Ammon's horn (tissue), 1 donor: ENCODE data around the gene NUTM2D.
"Not testable (repeated sequence)": the region's sequence is repeated elsewhere in the genome, so short reads cannot be mapped to it uniquely, and the experiment has no call there.

ENCODE experiments used
- DNase-seq: peaks from one replicate; pipeline ENCODE4 v3.0.0-alpha.2; 2016; ENCODE audit warnings: low spot score

Gene NUTM2D

DNA sequence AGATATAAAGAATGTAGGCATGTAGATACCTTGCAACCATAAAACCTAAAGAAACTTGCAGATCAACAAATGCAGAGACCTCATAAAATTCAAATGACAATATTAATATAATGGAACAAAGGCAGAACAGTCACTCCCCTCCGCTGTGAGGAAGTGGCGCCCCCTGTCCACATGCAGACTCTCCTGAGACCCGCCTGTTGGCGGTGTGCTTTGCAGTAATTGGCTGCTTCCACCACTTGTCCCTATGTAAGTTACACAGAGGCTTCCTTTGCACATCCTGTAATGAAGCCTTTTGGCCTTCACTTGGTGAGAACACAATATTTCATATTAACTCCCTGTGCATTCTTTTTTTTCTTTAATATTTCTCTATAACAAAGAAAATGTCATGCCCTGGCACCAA is 21.6 kb downstream of the NUTM2D start:
- DNase-seq, result not testable (repeated sequence)

DNA sequence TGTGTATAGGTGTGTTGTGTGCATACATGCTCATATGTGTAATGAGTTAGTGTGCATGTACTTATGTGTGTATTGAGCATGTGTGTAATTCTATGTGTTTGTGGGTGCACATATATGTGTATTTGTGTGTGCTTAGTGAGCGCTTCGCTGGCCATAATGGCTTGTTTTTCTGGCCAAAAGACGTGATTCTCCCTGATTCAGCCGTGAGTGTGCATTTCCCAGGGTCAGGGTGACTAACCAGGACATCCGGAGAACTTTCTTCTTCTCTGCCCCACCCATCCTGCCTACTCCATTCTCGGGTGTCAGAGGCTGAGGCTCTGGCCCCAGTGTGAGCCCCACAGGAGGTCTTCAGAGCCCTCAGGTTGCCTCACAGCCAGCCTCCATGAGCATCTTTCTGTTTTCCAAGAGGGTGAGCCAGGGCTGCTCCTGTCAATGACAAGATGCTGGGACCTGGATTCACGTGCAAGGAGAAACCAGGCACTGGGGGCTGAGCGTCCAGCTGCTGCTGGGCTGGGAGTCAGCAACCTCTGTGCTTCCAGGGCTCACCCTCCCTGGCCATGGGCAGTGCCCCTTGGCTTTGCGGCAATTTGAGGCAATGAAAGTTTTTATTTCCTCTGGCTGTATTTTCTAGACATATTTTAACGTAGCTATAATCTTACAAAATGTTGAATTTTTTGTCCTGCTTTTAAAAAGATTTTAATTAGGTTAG is 25.8 kb downstream of the NUTM2D start:
- DNase-seq, result not testable (repeated sequence)

DNA sequence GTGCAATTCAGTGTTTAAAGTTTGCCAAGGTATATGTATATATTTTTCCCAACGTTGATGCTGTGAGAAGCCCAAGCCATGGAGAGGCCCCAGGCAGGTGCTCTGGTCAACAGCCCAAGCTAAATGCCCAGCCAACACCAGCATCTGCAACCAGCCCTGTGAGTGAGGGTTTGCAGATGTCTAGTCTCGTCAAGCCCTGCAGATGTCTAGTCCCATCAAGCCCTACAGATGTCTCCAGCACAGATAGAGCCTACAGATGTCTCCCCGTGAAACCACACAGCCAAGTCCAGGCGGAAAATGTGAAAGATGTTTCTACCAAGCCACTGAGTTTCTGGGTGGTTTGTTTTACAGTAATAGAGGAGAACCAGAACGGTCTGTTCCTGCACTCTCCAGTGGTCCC is 26.7 kb downstream of the NUTM2D start:
- not testable (repeated sequence) for DNase-seq

DNA sequence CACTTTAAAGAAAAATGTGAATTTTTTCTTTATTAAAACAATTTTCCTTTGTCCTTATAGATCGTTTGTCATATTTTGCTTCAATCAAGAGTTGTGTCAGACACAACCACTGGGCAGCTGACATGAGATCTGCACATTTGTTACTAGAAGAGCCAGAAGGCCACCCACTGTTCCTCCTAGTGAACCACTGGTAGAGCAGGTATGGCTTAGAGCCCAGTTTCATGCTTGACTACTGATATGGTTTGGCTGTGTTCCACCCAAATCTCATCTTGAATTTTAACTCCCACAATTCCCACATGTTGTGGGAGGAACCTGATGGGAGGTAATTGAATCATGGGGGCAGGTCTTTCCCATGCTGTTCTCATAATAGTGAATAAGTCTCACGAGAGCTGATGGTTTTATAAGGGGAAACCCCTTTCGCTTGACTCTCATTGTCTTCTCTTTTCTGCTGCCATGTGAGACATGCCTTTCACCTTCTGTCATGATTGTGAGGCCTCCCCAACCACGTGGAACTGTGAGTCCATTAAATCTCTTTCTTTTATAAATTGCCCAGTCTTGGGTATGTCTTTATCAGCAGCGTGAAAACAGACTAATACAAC is 28.3 kb downstream of the NUTM2D start:
- DNase-seq, result not testable (repeated sequence)

DNA sequence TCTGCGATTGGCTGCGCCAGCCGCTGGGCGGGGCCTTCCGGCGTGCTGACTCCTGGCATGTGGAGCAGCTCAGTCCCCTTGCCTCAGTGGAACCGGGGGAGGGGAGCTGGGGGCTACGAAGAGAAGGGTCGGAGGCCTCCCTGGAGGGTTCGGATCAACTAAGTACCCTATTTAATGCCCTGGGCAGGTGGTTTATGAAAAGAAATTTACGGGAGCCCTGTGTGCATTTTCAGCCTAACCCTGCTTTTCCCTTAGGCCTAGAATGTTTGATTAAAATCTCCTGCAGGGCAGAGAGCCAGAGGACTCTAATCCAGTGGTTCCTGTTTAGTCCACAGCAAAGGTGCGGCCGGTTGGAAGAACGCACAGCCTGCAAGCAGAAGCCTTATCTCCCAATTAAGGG is 33.8 kb downstream of the NUTM2D start:
- DNase-seq, result not testable (repeated sequence)

DNA sequence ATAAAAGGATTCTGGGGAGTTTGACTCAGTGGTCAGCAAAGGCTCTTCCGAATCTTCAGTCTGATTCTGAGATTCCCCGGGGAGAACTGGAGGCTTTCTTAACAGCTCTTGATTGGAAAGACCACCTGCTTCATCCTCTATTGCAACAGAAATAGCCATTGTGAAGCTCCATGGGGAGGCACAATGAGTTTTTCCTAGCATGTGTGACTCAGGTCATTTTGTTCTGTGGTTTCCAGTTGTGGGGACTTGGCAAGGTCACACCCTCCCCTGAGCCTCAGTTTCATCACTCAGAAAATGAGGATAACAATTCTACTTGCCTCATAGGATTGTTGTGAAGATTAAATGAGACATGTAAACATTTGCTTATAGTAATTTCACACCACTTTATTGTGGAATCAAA is 38.7 kb downstream of the NUTM2D start:
- DNase-seq, result not testable (repeated sequence)

DNA sequence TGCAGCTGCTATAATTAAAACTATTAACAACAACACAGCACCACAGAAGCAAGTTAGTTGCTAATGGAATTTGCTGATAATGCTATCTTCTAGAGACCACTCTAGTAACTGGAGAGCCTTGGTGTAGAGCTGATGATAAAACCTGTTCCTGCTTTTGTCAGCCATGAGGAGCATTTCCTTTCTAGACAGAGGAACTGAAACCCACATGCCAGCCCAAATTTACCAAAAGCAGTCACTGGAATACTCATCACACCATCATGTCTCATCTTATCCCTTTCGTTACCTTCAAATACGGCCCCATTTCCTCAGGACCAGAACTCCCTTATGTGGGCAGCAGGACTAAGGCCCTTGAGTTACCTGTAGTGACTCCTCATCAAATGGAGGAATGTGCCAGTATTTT is 40.9 kb downstream of the NUTM2D start:
- not testable (repeated sequence) for DNase-seq

DNA sequence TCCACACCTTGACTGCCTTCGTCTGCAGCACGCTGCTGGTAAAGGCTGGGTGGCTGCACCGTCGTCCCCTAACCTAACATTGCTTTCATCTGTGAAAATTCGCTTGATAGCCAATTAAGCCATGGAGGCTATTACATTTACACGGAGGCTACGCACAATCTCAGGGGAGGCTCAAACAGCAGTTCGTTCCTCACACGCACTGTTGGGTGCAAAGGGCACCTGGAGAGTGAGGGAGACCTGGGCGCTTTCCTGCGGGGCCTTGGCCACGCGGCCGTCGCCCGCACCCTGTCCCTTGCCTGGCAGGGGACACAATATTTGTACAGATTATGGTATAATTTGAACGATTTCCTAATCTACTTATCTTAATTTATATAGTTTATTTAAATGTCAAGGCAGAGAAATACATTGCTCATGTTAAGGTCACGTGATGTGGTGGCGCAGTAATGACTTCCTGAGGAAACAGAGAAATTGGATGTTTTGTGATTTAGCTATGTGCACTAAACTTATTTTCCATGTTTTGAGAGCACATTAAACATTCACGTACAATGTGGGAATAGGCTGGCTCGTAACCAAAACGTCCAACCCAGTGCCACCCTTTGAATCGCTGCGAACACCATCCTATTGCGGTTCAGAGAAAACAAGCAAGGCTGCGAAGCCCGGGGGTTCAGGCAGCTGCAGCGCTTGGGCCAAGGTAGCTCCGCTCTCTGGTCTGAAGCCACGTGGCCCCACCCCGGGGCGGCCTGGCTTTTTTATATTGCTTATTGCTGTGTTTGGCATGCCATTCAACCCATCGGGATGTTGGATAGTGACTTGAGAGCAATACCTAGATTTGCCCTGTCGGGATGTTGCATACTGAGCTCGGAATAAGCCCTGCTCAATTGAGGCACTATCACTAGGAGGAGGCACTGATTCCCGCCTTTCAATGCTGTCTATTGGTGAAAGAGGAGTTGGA is 50.2 kb downstream of the NUTM2D start:
- DNase-seq, result peak; percentile 5

DNA sequence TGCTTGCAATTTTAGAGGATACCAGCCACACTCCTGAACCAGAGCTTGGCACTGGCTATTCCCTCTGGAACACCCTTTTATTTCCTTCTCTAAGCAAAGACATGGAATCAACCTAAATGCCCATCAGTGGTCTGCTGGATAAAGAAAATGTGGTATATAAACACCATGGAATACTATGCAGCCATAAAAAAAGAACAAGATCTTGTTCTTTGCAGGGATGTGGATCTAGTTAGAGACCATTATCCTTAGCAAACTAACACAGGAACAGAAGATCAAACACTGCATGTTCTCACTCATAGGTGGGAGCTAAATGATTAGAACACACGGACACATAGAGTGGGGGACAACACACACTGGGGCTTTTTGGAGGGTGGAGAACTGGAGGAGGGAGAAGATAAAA is 56.4 kb downstream of the NUTM2D start:
- DNase-seq, result not testable (repeated sequence)
